ENCODE measurements around the gene MCAT.

MCAT gene

GRCh38 chr22:43172191-43172590 lies 29.0 kb upstream of the MCAT start:
- no peak for DNase-seq (ENCODE audit: low read depth)

GRCh38 chr22:43171607-43172006 lies 28.4 kb upstream of the MCAT start:
- DNase-seq (ENCODE audit: low read depth), result no peak

DNA sequence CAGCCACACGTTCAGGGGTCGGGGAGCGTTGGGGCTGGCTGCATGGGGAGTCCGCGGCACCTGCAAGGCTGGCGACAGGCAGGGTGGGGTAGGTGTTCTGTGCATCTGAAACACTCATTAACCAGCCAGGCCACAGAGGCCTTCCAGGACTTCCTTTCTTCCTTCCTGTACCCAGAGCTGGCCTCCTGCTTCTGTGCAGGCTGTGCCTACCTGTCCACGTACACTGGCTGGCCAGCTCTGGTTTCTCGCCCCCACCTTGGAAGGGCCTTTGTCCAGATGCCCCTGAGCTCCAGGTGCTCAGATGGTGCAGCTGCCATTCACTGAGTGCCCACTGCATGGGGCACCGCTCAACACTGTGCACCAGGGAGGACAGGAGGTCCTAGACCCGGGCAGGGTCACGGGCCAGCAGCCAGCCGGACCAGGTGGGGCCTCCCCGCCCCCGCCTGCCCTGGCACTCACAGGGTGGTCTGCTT lies 27.9 kb upstream of the MCAT start:
- DNase-seq (ENCODE audit: low read depth), result no peak

DNA sequence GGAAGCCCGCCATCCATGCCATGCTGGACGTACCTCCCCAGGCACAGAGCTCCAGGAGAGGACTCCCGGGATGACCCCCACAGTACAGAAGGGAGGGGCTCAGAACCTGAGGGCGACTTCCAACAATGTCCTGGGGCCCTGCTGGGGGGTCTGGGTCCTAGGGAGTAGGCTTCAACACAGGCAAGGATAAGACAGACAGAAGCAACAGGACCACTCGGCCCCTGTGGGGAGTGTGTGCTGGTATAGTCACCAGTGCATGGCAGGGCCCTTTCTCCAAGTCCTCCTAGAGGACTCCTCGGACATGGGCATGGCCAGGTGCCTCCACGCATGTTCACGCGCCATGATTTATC lies 26.9 kb upstream of the MCAT start:
- DNase-seq (ENCODE audit: low read depth), result no peak

DNA sequence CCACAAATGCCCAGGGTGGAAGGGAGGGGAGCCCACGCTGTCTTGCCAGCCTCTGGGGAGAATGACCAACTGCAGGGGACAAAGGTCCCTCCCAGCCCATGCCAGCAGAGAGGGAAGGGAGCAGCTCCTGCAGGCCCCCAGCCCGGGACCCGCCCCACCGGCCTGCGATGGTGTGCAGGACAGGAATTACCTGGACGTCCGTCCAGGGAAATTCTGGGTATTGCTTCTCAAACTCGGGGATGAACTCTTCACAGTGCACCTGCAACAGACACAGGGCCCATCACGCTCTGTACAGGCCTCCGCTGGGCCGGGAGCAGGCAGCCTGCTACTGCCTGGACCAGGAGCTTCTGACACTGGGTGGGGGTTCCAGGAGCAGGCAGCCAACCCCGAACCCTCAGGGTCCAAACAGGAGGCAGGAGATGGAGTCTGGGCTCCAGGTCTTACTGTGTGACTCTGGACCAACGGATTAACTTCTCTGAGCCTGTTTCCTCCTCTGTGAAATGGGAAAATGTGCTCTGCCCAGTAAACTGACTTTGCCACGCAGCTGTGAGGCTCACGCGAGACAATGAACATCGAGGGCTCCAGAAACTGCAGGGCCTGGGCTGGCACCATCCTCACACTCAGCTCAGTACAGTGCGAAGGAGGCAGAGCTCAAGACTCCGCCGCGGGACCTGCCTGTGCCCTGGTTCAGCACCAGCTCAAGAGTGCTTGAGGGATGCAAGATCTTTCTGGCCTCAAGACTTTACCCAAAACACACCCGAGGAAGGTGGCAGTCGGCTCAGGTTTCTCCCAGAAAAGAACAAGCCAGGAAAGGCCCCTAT lies 26.3 kb upstream of the MCAT start:
- DNase-seq (ENCODE audit: low read depth), result no peak

DNA sequence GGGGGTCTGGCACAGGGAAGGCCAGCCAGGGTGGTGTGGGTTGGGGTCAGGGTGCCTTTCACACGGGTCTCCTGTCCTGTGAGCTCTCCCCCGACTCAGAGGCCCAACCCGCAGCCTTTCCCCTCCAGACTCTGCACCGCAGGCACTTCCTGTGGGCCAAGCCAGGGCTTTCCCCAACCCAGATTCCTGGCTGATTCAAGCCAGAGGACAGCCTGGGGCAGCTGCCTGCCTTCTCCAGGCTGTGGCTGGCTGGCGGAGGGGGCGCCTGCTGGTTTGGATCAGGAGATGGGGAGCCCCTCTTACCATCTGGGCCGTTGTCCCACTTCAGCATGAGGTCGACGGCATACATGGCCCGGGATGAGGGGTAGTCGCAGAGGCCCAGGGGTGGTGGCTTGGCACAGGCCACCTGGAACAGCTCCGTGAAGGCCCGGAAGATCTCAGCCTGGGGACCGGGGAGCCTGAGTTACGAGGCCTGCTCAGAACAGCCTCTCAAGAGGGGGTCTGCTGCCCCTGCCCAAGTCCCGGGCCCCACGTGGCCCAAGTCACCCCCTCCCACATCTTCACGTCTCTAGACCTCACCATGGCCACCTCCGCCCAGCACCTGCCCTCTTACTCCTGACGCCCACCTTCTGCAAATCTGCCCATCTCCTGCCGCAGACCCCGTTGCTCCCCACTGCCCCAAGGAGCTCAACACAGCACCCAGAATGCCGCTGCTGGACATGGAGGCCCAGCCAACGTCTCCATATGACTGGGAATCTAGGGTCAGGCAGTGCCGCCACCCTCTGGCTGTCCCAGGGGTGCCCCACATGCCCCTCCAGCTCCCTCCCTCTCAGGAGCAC lies 25.5 kb upstream of the MCAT start:
- DNase-seq (ENCODE audit: low read depth), result no peak

DNA sequence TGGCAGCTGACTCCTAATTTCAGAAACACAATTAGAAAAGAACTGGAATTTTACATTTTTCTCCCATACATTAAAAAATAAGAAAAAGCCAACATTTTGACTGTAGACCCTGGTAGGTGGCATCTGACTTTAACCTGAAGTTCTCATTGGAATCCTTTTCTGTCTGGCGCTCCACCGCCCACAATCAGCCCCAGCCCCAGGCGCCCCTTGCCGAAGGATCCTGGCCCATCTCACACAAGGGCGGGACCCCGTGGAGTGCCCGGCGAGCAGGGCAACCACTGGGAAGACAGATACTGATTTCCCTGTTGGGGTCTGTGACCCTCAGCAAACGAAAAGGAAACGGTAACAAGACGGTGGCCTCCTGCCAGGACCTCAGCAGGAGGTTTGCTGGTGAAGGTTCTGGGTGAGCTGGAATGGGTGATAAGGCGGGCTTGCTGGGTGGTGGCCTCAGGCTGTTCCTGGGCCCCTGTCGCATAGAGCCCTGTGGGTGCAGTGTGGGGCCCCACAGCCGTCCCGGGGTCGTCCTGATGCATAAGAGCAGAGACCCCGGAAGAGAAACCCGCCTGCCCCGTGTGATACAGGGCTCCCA lies 23.9 kb upstream of the MCAT start:
- DNase-seq (ENCODE audit: low read depth), result no peak

DNA sequence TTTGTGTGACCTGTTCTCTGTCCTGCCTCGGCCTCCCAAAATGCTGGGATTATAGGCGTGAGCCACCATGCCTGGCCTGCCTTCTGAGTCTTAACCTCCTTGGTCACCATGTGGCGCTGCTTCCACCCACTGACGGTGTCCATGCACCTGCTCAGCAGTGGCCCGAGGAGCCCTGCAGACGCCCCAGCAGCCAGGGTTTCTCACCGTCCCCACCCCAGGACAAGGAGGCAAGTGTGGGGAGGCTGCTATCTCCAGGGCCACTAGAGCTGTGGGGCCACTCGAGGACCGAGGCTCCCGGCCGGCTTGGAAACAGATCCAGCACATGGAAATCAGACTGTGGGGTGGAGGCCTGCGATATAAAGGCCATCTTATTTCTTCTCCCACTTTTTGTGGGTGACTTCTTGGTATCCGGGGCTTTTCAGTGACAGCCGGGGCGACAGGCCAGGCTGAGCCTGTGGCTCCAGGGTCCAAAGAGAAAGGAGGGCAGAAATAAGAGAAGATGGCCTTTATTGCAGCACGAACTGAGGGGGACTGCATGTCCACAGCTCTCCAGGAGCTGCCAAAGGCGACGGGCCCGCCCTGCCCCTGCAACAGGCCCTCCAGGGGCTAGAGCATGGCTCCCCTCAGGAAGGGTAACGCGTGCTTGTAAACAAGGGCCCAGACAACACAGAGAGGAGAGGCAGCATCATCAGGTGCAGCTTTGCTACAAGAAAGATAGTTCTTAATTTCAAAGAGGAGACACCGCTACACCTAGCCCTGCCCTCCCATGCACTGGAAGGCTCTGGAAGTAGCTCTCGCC lies 23.1 kb upstream of the MCAT start:
- DNase-seq (ENCODE audit: low read depth), result no peak

DNA sequence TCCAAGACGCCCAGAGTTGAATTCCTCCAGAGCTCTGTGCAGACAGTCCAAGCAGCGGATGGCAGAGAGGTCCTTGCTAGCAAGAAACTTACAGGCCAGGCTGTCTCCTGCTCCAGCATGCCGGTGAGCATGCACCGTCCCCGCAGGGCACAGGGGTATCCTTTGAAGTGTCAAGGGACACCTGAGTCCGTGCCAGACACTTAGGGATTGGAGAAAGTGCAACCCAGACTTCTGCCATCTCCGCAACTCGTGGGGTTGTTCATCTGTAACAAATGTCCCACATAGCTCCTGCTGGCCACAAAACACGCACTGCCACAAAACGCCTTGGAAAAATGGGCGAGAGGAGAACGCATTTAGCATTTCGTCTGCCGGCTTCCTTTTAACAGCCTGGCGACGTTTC lies 21.4 kb upstream of the MCAT start:
- DNase-seq (ENCODE audit: low read depth), result no peak

DNA sequence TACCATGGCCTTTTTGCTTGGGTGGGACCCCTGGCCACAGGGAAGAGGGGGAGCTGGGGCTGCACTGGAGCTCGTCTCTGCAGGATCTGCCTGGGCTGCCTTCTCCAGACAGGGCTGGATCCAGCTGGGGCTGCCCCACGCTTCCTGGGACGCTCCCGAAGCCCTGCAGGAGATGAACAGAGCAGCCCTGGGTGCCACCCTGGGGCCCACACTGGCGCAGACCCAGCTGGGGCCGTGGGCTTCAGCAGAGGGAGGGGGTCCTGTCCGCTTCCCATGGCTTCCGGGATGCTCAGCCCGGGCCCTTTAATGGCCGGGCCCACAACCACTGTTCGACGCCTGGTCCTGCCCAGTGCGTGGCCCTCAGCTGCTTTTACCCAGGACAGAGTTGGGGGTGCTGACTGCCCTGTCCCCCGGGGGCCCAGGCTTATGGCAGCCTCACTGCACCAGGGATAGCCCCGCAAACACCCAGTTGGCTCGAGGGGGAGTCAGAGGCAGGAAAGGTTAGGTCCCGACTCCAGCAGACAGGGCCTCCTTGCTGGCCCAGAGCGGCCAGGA lies 20.1 kb upstream of the MCAT start:
- DNase-seq (ENCODE audit: low read depth), result no peak

DNA sequence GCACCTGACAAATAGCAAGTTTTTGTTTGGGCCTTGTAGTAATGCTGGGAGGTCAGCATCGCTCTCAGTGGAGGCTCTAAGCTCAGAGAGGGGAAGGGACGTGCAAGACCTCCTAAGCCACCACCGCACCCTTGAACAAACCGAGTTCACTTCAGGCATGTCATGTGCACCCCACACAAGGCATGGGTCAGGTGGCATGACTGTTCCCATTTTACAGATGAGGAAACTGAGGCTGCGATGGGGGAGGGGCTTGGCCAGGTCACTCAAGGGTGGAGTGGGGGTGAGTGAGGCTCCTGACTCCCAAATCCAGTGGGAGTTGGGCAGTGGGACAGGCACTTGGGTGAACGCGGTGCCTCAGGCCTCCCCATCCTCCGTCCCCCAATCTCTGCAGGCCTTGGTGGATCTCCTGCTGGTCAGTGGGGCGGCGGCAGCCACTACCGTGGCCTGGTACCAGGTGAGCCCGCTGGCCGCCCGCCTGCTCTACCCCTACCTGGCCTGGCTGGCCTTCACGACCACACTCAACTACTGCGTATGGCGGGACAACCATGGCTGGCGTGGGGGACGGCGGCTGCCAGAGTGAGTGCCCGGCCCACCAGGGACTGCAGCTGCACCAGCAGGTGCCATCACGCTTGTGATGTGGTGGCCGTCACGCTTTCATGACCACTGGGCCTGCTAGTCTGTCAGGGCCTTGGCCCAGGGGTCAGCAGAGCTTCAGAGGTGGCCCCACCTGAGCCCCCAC lies 19.4 kb upstream of the MCAT start:
- no peak for DNase-seq (ENCODE audit: low read depth)

- no peak for DNase-seq (ENCODE audit: low read depth)
Observed at GRCh38 chr22:43160497-43161126, 17.4 kb upstream of the MCAT start.

DNA sequence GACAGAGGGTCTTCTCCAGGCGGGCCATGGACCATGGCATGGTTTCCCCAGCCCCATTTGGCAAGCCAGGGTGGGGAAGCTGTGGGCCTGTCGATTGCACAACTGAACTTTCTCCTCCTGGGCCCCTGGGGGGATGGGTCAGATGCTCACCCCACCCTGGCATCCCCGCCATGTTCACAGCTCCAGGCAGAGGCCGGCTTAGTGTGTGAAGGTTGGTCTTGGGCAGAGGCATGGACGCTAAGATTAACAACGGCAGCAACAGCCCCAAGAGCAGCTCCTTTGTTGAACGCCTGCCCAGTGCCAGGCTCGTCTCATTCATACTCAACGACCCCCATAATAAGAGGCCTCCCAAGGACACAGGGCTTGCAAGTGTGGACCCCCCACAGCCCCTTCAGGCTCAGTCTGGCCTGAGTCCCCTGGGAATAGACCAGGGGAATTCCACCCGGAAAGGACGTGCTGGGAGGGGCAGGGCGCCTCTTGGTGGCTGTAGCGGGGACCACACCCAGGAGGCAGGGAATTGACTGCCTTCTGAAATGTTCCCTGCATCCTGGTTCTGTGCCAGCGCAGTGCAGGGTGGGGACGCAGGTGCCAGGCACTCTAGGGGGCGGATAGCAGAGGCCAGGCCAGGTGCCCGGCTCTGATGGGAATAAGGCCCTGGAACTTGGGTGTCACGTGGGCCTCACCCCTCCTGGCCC lies 16.4 kb upstream of the MCAT start:
- DNase-seq (ENCODE audit: low read depth), result no peak

DNA sequence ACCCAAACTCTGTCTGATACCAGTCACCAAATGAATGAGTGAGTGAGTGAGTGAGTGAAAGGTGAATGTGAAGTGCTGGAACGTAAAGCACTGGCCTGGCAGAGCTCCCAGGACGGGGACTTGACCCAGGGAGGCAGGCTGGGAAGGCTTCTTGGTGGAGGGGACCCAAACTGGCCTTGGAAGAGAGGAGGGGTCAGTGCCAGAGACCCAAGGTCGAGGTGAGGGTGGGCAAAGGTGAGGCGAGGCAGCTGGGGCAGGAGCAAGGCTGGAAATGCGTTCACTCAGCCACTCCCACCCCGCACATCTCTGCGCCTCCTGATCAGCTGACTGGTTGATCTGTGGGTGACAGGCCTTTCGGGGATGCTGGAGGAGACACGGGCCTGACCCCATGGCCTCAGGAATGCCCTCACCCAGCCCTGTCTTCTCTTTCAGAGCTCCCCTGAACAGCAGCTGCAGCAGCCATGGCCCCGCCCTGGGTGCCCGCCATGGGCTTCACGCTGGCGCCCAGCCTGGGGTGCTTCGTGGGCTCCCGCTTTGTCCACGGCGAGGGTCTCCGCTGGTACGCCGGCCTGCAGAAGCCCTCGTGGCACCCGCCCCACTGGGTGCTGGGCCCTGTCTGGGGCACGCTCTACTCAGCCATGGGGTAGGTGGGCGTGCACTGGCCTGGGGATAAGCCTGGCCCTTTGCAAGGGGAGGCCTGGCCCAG lies 15.7 kb upstream of the MCAT start:
- DNase-seq (ENCODE audit: low read depth), result no peak

DNA sequence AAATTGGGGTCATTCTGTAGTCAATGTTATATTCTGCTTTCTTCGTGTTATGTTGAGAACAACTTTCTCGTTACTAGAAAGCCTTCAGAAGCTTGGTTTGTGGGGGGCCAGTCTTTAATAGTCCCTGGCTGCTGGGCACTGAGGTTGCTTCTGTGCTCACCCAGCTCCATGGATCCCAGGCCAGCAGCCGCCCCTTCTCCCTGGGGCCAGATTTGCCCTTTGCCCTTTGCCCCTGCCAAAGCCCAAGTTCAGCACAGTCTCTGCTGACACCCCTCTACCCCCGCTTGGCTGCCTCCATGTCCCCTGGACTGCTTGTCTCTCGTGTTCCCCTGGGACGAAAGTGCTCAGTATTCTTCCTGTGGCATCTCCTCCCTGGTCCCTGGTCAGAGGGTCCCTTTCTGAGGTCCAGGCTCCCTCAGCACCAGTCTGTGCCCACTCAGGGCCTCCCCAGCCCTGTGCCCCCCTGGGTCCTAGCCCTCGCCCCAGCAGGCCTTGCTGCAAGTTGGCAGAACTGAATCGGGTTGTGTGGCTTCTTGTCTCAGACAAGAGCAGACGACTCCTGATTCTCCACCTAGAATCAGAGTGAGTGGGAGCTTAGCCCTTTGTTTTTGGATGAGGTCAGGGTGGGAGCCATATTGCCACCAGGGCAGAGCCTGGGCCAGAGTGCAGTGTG lies 14.8 kb upstream of the MCAT start:
- no peak for DNase-seq (ENCODE audit: low read depth)

DNA sequence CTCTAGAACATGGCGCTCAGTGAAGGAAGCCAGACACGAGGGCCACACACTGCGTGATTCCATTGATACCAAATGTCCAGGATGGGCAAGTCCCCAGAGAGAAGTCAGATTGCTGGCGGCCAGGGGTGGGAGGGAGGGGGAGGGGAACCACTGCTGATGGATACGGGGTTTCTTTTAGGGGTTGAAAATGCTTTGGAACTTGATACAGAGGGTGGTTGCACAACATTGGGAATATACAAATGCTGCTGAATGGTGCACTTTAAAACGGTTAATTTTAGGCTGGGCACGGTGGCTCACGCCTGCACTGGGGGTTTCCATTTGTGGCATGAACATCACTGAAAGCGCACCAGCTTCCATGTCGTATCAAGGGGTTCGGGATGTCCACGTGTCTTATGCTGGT lies 13.2 kb upstream of the MCAT start:
- no peak for DNase-seq (ENCODE audit: low read depth)

DNA sequence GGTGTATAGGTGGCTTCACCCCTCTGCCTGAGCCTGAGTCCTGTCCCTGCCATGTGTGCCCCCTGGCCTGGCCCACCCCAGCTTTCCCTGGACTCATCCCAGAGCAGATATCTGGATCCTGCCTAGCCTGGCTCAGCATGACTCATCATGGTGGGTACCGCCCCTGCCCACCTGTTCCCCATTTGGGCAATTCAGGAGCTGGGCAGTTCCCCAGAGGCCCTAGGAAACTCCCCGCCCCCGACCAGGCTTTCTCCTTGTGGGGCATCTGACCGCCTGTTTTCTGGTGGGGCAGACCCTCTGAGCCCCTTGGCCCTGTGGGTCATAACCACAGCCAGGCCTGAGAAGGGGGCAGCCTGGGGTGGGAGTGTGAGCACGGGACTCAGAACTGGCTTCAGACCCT lies 12.6 kb upstream of the MCAT start:
- no peak for DNase-seq (ENCODE audit: low read depth)

DNA sequence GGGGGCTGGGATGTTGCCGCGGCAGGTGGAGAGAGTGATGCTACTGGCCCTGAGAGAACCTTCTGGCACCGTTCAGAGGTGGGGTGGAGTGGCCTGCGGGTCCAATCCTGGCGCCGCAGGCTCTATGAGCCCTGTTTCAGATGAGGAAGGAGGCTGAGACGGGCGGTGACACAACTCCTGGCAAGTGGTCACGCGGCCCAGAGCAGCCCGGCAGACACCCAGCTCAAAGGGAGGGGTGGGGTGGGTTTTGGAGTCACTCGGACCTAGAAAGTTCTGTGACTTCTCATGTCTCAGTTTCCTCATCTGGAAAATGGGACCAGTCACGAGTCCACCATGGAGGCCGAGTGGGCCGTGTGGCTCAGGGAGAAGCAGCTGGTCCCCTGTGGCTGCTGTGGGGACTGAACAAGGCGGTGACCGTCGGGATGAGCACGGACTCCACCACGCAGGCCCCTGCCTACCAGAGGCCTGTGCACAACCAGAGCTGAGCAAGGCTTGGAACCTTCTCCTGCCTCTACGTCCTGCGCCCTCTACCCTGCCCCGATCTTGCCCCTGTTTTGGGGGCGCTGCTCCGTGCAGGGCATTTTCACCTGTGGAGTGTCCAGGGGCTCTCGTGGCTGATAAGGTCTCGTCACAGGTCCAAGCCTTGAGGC lies 11.8 kb upstream of the MCAT start:
- no peak for DNase-seq (ENCODE audit: low read depth)
